Right atrium auricular region (tissue), 2 donors: ENCODE data around the gene LPP. TPM values are rescaled to one million over a fixed set of nuclear protein-coding genes. Genes with fewer than 3 reads are reported as not detected.

ENCODE experiments used
- DNase-seq: peaks from one replicate; pipeline ENCODE4 v3.0.0-alpha.2; 2019; ENCODE audit warnings: low spot score
- H3K27ac ChIP-seq, 2 donors: fragments of 200-600 bp; sonication (generic); 1 replicate in 1 of 2; 2 replicates in 1 of 2; pipeline ENCODE4 v1.5.1; 2016 to 2019
- H3K27me3 ChIP-seq, 2 donors: fragments of 200-600 bp; sonication (generic); one replicate each; pipeline versions ENCODE4 v1.5.1 to v1.6.0; 2017 to 2019
- H3K36me3 ChIP-seq: fragments of 200-600 bp; sonication (generic); one replicate; pipeline ENCODE4 v1.5.1; 2016
- H3K4me1 ChIP-seq, 2 donors: fragments of 200-600 bp; sonication (generic); one replicate each; pipeline versions ENCODE4 v1.5.1 to v1.6.0; 2017 to 2019
- H3K4me3 ChIP-seq, 2 donors: fragments of 200-600 bp; sonication (generic); 1 replicate in 1 of 2; 2 replicates in 1 of 2; pipeline ENCODE4 v1.5.1; 2017 to 2019; ENCODE audit warnings: mild to moderate bottlenecking in 1 of 2, moderate library complexity in 1 of 2
- H3K9me3 ChIP-seq, 2 donors: fragments of 200-600 bp; sonication (generic); one replicate each; pipeline ENCODE4 v1.5.1; 2019
- CTCF ChIP-seq, 2 donors: fragments of 200-600 bp; sonication (generic); IDR thresholded peaks; one replicate each; pipeline ENCODE4 v1.5.1; 2019; ENCODE audit warnings: antibody characterized with exemption in 2 of 2
- total RNA-seq, 2 donors: library from RNA; depleted of rRNA; stranded (reverse); fragments of >200 nt; gene quantifications; one replicate each; pipeline ENCODE4 v1.1.0, GENCODE V29; 2016

The LPP gene
- total RNA-seq, 2 donors from 2014 or later: 117 to 186 TPM

- H3K27me3 ChIP-seq: no peaks in the 10 kb centered on the region
- H3K27ac ChIP-seq: no peak overlapping the region
- no peak for DNase-seq
- TF ChIP-seq CTCF (IDR thresholded peaks at IDR 0.05): no peak
- peaks cover 0 to 27% of the 10 kb centered on the region in 2 donors for H3K4me1 ChIP-seq
- H3K36me3 ChIP-seq: no peaks in the 10 kb centered on the region
- no peak overlapping the region for H3K4me3 ChIP-seq
- peaks cover 0 to 2% of the 10 kb centered on the region in 2 donors for H3K9me3 ChIP-seq
Observed at GRCh38 chr3:188509316-188509715, 355.4 kb downstream of the LPP start.

GRCh38 chr3:188510366-188510765, 356.4 kb downstream of the LPP start:
- H3K27me3 ChIP-seq: no peaks in the 10 kb centered on the region
- H3K27ac ChIP-seq: no peak overlapping the region
- no peaks in the 10 kb centered on the region for H3K9me3 ChIP-seq
- H3K36me3 ChIP-seq: no peaks in the 10 kb centered on the region
- no peak for DNase-seq
- no peak overlapping the region for H3K4me3 ChIP-seq
- H3K4me1 ChIP-seq: peaks cover 0 to 26% of the 10 kb centered on the region in 2 donors
- no peak for TF ChIP-seq CTCF (IDR thresholded peaks at IDR 0.05)

- TF ChIP-seq CTCF (IDR thresholded peaks at IDR 0.05): no peak
- no peaks in the 10 kb centered on the region for H3K36me3 ChIP-seq
- no peak overlapping the region for H3K4me3 ChIP-seq
- H3K4me1 ChIP-seq: peaks cover 0 to 10% of the 10 kb centered on the region in 2 donors
- no peak overlapping the region for H3K27ac ChIP-seq
- no peaks in the 10 kb centered on the region for H3K9me3 ChIP-seq
- no peaks in the 10 kb centered on the region for H3K27me3 ChIP-seq
- DNase-seq: no peak
Observed at GRCh38 chr3:188513662-188514328, 359.8 kb downstream of the LPP start.

GRCh38 chr3:188516515-188516914, 362.6 kb downstream of the LPP start:
- H3K4me3 ChIP-seq: no peak overlapping the region
- no peaks in the 10 kb centered on the region for H3K36me3 ChIP-seq
- no peak for TF ChIP-seq CTCF (IDR thresholded peaks at IDR 0.05)
- H3K27me3 ChIP-seq: no peaks in the 10 kb centered on the region
- H3K9me3 ChIP-seq: no peaks in the 10 kb centered on the region
- no peak overlapping the region for H3K27ac ChIP-seq
- peaks cover 0 to 8% of the 10 kb centered on the region in 2 donors for H3K4me1 ChIP-seq
- no peak for DNase-seq

GRCh38 chr3:188518416-188518815, 364.5 kb downstream of the LPP start:
- H3K27me3 ChIP-seq: no peaks in the 10 kb centered on the region
- no peak overlapping the region for H3K4me3 ChIP-seq
- H3K9me3 ChIP-seq: no peaks in the 10 kb centered on the region
- no peak for DNase-seq
- H3K36me3 ChIP-seq: no peaks in the 10 kb centered on the region
- no peak overlapping the region for H3K27ac ChIP-seq
- TF ChIP-seq CTCF (IDR thresholded peaks at IDR 0.05): no peak
- H3K4me1 ChIP-seq: peaks cover 0 to 8% of the 10 kb centered on the region in 2 donors
